BJ (cell line): Measurements from ENCODE around the gene SLMAP. TPM values are rescaled to one million over a fixed set of nuclear protein-coding genes. Genes with fewer than 3 reads are reported as not detected.

Source experiments
- CTCF ChIA-PET: fragments of 350-600 bp; formaldehyde crosslinking; extraction: SDS; loops from one replicate; lab custom pipeline; 2021; ENCODE audit warnings: antibody characterized with exemption, inconsistent platforms; lab: Yijun Ruan, JAX
- POLR2A ChIA-PET: fragments of 300-600 bp; sonication (Branson Sonifier 250); formaldehyde crosslinking; extraction: SDS; loops from one replicate; lab custom pipeline; 2021; ENCODE audit warnings: antibody characterized with exemption; lab: Charles Lee
- DNase-seq: peaks from one replicate; pipeline ENCODE4 v3.0.0-alpha.2; 2011; ENCODE audit warnings: low read depth
- H3K27me3 ChIP-seq: 2 replicates; pipeline ENCODE4 v1.6.0; 2011; ENCODE audit warnings: low read length; ENCODE audit not compliant: control insufficient read depth, insufficient read depth
- H3K36me3 ChIP-seq: 2 replicates; pipeline ENCODE4 v1.5.1; 2011; ENCODE audit warnings: low read length; ENCODE audit not compliant: control insufficient read depth, insufficient read depth
- H3K4me3 ChIP-seq: 2 replicates; pipeline ENCODE4 v1.5.1; 2011; ENCODE audit warnings: low read depth, mild to moderate bottlenecking, control low read depth, low read length
- polyA plus RNA-seq: library from polyadenylated mRNA; depleted of rRNA; stranded (reverse); fragments of >200 nt; gene quantifications from 2 replicates; pipeline ENCODE4 v1.2.3, GENCODE V29; 2011
- TF ChIP-seq, protein P1 (sequence below): IDR thresholded peaks from 2 replicates; pipeline ENCODE4 v1.5.1; 2011; ENCODE audit warnings: low read depth, mild to moderate bottlenecking, control low read depth, inconsistent platforms, low read length, moderate library complexity; ENCODE audit not compliant: insufficient read depth

The SLMAP gene
- polyA plus RNA-seq, 1 experiment, result 24.1 TPM

DNA sequence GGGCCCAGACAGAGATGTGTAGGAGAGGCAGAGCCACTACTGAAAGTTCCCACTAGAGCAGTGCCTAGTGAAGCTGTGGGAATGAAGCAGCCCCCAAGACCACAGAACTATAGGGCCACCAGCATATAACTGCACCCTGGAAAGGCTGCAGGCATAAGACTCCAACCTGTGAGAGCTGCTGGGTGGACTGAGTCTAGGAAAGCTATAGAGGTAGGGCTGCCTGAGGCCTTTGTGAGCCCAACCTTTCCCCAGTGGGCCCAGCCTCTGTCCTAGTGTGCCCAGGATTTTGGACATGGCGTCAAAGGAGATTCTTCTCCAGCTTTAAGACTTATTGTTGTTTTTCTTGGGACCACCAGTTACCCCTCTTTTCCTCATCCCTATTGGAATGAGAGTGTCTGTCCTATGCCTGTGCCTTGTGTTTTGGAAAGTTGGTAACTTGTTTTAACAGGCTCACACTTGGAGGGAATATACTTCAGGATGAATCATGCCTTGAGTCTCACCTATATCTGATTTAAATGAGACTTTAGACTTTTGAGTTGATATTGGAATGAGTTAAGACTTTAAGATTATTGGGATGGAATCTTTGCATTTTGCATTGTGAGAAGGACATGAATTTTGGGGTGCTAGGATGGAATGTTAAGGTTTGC, 28.1 kb downstream of the SLMAP start:
- Histone ChIP-seq H3K36me3 (no peaks in the 10 kb centered on the region), H3K4me3 (no peak overlapping the region), H3K27me3 (no peaks in the 10 kb centered on the region)
- ChIA-PET POLR2A (no interaction called here), CTCF (no interaction called here)
- DNase-seq, result no peak
- TF ChIP-seq, protein P1, sequence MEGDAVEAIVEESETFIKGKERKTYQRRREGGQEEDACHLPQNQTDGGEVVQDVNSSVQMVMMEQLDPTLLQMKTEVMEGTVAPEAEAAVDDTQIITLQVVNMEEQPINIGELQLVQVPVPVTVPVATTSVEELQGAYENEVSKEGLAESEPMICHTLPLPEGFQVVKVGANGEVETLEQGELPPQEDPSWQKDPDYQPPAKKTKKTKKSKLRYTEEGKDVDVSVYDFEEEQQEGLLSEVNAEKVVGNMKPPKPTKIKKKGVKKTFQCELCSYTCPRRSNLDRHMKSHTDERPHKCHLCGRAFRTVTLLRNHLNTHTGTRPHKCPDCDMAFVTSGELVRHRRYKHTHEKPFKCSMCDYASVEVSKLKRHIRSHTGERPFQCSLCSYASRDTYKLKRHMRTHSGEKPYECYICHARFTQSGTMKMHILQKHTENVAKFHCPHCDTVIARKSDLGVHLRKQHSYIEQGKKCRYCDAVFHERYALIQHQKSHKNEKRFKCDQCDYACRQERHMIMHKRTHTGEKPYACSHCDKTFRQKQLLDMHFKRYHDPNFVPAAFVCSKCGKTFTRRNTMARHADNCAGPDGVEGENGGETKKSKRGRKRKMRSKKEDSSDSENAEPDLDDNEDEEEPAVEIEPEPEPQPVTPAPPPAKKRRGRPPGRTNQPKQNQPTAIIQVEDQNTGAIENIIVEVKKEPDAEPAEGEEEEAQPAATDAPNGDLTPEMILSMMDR, result no peak

DNA sequence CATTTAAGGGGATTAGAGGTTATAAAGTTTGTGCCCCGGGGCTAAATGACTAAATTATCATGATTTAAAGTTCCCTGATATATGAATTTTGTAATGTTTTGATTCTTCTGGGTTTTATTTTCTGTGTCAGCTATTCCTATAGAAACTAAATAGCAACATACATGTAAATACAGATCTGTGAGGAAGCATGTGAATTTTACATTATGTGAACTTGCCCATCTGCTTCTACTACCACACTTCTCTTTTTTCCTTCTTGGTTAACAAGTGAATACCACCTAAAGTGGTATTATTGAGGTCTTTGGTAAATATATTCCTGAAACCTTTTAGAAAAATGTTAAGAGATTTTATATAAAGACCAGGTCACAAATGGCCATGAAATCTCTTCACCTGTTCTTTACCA, 29.3 kb downstream of the SLMAP start:
- Histone ChIP-seq H3K27me3 (no peaks in the 10 kb centered on the region), H3K36me3 (no peaks in the 10 kb centered on the region), H3K4me3 (no peak overlapping the region)
- POLR2A ChIA-PET, result no interaction called here
- no peak for DNase-seq
- CTCF ChIA-PET, result no interaction called here
- TF ChIP-seq, protein P1, result no peak

DNA sequence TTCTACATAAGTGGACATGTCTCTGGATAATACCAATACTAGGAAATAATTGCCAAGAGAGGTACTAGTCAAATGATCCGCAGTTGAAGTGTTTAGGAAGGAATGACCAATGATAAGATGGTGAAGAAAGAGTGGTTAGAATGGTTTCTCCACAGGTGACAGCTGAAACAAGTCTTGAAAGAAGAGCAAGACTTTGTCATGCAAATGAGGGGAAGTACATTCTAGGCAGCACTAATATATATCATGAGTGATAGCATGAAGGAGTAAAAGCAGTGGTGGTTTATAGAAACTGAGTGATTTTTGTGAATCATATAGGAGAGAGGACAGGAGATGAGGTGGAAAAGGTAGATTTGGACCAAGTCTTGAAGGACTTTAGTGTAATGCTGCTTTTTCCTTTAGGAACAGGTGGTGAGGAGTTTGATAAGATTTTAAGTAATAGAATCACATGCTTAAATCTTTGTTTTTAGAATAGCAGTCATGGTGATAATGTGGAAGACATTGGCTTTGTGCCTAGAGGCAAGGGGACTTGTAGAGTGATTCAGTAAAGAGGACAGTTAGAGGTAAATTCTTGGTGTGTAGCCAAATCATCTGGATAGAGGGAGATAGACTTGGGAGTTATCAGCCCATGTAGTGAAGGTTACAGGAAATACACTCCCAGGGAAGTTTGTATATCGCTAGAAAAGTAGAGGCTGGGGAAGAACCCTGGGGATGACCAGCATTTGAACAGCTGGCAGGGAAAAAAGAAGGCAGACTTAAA, 31.9 kb downstream of the SLMAP start:
- no peaks in the 10 kb centered on the region for H3K27me3 ChIP-seq
- ChIA-PET CTCF (interaction anchor here (0.9 kb wide), 1 partner anchor 10 kb away, joined by 4 read pairs; no protein-coding TSS in a partner anchor), POLR2A (no interaction called here)
- H3K4me3 ChIP-seq, result no peak overlapping the region
- no peak for DNase-seq
- no peaks in the 10 kb centered on the region for H3K36me3 ChIP-seq
- TF ChIP-seq, protein P1, result no peak

DNA sequence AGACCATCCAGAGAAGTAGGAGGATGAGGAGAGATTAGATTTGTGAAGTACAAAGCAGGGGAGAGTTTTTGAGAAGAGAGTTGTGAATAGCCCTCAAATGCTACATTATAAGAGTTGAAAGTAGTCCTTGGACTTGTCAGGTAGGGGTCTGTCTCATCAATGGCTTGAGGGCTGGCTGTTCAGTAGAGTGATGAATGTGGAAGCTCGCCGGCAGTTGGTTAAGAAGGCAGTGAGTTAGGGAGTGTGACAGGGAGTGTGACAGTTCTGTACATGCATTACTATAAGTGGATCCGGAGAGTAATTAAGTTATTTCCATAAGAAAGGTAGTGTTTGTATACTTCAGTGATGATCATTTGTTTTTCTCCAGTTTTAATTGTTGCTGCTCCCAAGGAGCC, 32.5 kb downstream of the SLMAP start:
- TF ChIP-seq, protein P1, result no peak
- no peaks in the 10 kb centered on the region for H3K36me3 ChIP-seq
- DNase-seq, result no peak
- no peak overlapping the region for H3K4me3 ChIP-seq
- CTCF ChIA-PET, result no interaction called here
- no peaks in the 10 kb centered on the region for H3K27me3 ChIP-seq
- POLR2A ChIA-PET, result no interaction called here

DNA sequence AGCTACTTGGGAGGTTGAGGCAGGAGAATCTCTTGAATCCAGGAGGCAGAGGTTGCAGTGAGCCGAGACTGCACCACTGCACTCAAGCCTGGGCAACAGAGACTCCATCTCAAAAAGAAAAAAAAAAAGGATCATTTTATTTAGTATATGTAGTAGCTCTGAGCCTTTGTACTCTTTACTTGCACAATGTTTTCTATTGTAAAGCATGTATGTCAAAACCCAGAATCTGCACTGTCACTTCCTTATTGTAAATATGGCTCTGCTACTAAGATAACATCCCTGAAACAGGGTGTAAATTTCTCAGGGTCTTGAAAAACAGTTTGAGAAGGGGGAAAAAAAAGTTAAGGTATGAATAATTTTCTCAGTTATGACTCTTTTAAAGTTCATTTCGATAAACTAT, 35.1 kb downstream of the SLMAP start:
- ChIA-PET POLR2A (no interaction called here), CTCF (no interaction called here)
- Histone ChIP-seq H3K4me3 (no peak overlapping the region), H3K36me3 (no peaks in the 10 kb centered on the region), H3K27me3 (no peaks in the 10 kb centered on the region)
- TF ChIP-seq, protein P1, result no peak
- DNase-seq, result no peak
